ENCODE results near the gene DPP6.

GRCh38 chr7:154858836-154859537 is 806.8 kb downstream of the DPP6 start:
- TF ChIP-seq EP300 (IDR thresholded peaks at IDR 0.05; ENCODE audit: low read depth) (no peak), POLR2A (IDR thresholded peaks at IDR 0.05) (no peak), CTCF (IDR thresholded peaks at IDR 0.05) (no peak)

Measured in transverse colon (tissue), 3 donors.